Tibial artery (tissue), 4 donors: ENCODE results near the gene ZBTB25.
A peak's percentile ranks its signal among the peaks of the same experiment; 100 is the strongest.

Source experiments
- DNase-seq, 2 donors: peaks; one replicate each; pipeline ENCODE4 v3.0.0-alpha.2; 2019
- H3K27ac ChIP-seq, 2 donors: fragments of 200-600 bp; sonication (generic) in 1 of 2; 1 replicate in 1 of 2; 2 replicates in 1 of 2; pipeline ENCODE4 v1.5.1; 2018 to 2019; ENCODE audit warnings: mild to moderate bottlenecking in 1 of 2
- H3K27me3 ChIP-seq, 2 donors: fragments of 200-600 bp; sonication (generic) in 1 of 2; one replicate each; pipeline versions ENCODE4 v1.5.1 to v1.6.0; 2016 to 2019
- H3K36me3 ChIP-seq, 3 donors: fragments of 200-600 bp; sonication (generic) in 2 of 3; one replicate each; pipeline ENCODE4 v1.5.1; 2016 to 2019; ENCODE audit warnings: mild to moderate bottlenecking in 2 of 3
- H3K4me1 ChIP-seq, 4 donors: fragments of 200-600 bp; sonication (generic) in 2 of 4; 1 replicate in 3 of 4; 2 replicates in 1 of 4; pipeline ENCODE4 v1.5.1; 2016 to 2019
- H3K4me3 ChIP-seq, 2 donors: fragments of 200-600 bp; sonication (generic) in 1 of 2; 1 replicate in 1 of 2; 2 replicates in 1 of 2; pipeline ENCODE4 v1.5.1; 2018 to 2019; ENCODE audit warnings: mild to moderate bottlenecking in 2 of 2
- H3K9me3 ChIP-seq, 3 donors: fragments of 200-600 bp; sonication (generic) in 1 of 3; one replicate each; pipeline ENCODE4 v1.5.1; 2016 to 2019
- CTCF ChIP-seq, 2 experiments: fragments of 200-600 bp in 1 of 2; fragments of 450-650 bp in 1 of 2; IDR thresholded peaks; one replicate each; pipeline ENCODE4 v1.5.1; 2017 to 2019; ENCODE audit warnings: antibody characterized with exemption in 2 of 2, mild to moderate bottlenecking in 1 of 2, moderate library complexity in 1 of 2
- intact Hi-C: fragments of 100-400 bp; cut with DNase I; formaldehyde crosslinking; loops from one replicate; pipeline ENCODE4 v1.15.0; 2023; ENCODE audit warnings: low total_unique reads

The ZBTB25 gene

GRCh38 chr14:64474041-64474440 is 29.6 kb downstream of the ZBTB25 start:
- intact Hi-C loops: no loop called here
- no peaks in the 10 kb centered on the region for H3K36me3 ChIP-seq
- no peak for DNase-seq
- no peak overlapping the region for H3K27ac ChIP-seq
- no peak for TF ChIP-seq CTCF (IDR thresholded peaks at IDR 0.05)
- no peak overlapping the region for H3K4me3 ChIP-seq
- H3K9me3 ChIP-seq: no peaks in the 10 kb centered on the region
- H3K27me3 ChIP-seq: no peaks in the 10 kb centered on the region
- no peaks in the 10 kb centered on the region for H3K4me1 ChIP-seq

- no peak for DNase-seq
- H3K4me1 ChIP-seq: peaks cover 0 to 19% (median 7%) of the 10 kb centered on the region in 4 donors
- H3K27me3 ChIP-seq: no peaks in the 10 kb centered on the region
- H3K36me3 ChIP-seq: no peaks in the 10 kb centered on the region
- H3K27ac ChIP-seq: no peak overlapping the region
- H3K9me3 ChIP-seq: no peaks in the 10 kb centered on the region
- H3K4me3 ChIP-seq: no peak overlapping the region
- intact Hi-C loops: no loop called here
- TF ChIP-seq CTCF (IDR thresholded peaks at IDR 0.05): no peak
Observed at GRCh38 chr14:64468451-64468850, 35.2 kb downstream of the ZBTB25 start.

GRCh38 chr14:64467566-64467965 is 36.1 kb downstream of the ZBTB25 start:
- intact Hi-C loops: no loop called here
- no peaks in the 10 kb centered on the region for H3K9me3 ChIP-seq
- peaks cover 0 to 19% (median 7%) of the 10 kb centered on the region in 4 donors for H3K4me1 ChIP-seq
- H3K27ac ChIP-seq: no peak overlapping the region
- DNase-seq: no peak
- no peak for TF ChIP-seq CTCF (IDR thresholded peaks at IDR 0.05)
- no peaks in the 10 kb centered on the region for H3K27me3 ChIP-seq
- H3K36me3 ChIP-seq: no peaks in the 10 kb centered on the region
- H3K4me3 ChIP-seq: no peak overlapping the region

GRCh38 chr14:64467101-64467500 is 36.5 kb downstream of the ZBTB25 start:
- Histone ChIP-seq H3K4me1 (peaks cover 0 to 19% (median 7%) of the 10 kb centered on the region in 4 donors), H3K27me3 (no peaks in the 10 kb centered on the region), H3K9me3 (no peaks in the 10 kb centered on the region), H3K4me3 (no peak overlapping the region), H3K27ac (no peak overlapping the region), H3K36me3 (no peaks in the 10 kb centered on the region)
- intact Hi-C loops: no loop called here
- DNase-seq: no peak
- no peak for TF ChIP-seq CTCF (IDR thresholded peaks at IDR 0.05)

- peak overlapping the region; percentile 64 to 69 for H3K4me3 ChIP-seq
- intact Hi-C loops: loop anchor here (1.0 kb wide), 1 partner anchor 11 kb away; no protein-coding TSS in a partner anchor
- TF ChIP-seq CTCF (IDR thresholded peaks at IDR 0.05): peak; percentile 19 to 40
- peaks cover 0 to 19% (median 7%) of the 10 kb centered on the region in 4 donors for H3K4me1 ChIP-seq
- DNase-seq: no peak
- no peaks in the 10 kb centered on the region for H3K36me3 ChIP-seq
- H3K9me3 ChIP-seq: no peaks in the 10 kb centered on the region
- peak overlapping the region; percentile 78 to 79 for H3K27ac ChIP-seq
- H3K27me3 ChIP-seq: no peaks in the 10 kb centered on the region
Observed at GRCh38 chr14:64465831-64466554, 37.6 kb downstream of the ZBTB25 start.
